WERI-Rb-1 (cell line): ENCODE data around the gene PTPRS.
"Not testable (repeated sequence)": the region's sequence is repeated elsewhere in the genome, so short reads cannot be mapped to it uniquely, and the experiment has no call there.

Experiments used
- DNase-seq: peaks from one replicate; pipeline ENCODE4 v3.0.0-alpha.2; 2020
- H3K27ac ChIP-seq: fragments of 250-450 bp; sonication (Bioruptor Pico); 2 replicates; pipeline ENCODE4 v1.5.1; 2020; ENCODE audit warnings: mild to moderate bottlenecking, moderate library complexity
- H3K27me3 ChIP-seq: fragments of 250-450 bp; sonication (Bioruptor Pico); 2 replicates; pipeline ENCODE4 v1.5.1; 2021; ENCODE audit warnings: mild to moderate bottlenecking, low read depth, moderate library complexity; ENCODE audit not compliant: insufficient read depth, severe bottlenecking
- H3K36me3 ChIP-seq: fragments of 250-450 bp; sonication (Bioruptor Pico); 2 replicates; pipeline ENCODE4 v1.5.1; 2020; ENCODE audit warnings: mild to moderate bottlenecking, moderate library complexity
- H3K4me3 ChIP-seq: 2 replicates; pipeline ENCODE4 v1.5.1; 2011; ENCODE audit warnings: low read depth, mild to moderate bottlenecking, control low read depth, low read length
- H3K9me3 ChIP-seq: fragments of 250-450 bp; sonication (Bioruptor Pico); 2 replicates; pipeline ENCODE4 v1.5.1; 2021; ENCODE audit warnings: mild to moderate bottlenecking, moderate library complexity; ENCODE audit not compliant: severe bottlenecking
- CTCF ChIP-seq: IDR thresholded peaks from 2 replicates; pipeline ENCODE4 v1.5.1; 2011; ENCODE audit warnings: low read depth, mild to moderate bottlenecking, control low read depth, inconsistent platforms, low read length

Gene PTPRS

GRCh38 chr19:5333581-5334365, 6.8 kb downstream of the PTPRS start:
- TF ChIP-seq CTCF, result no peak
- no peak overlapping the region for H3K4me3 ChIP-seq
- DNase-seq, result no peak
- H3K9me3 ChIP-seq, result no peaks in the 10 kb centered on the region
- H3K27ac ChIP-seq, result no peak overlapping the region
- no peaks in the 10 kb centered on the region for H3K27me3 ChIP-seq
- H3K36me3 ChIP-seq, result peaks cover 13% of the 10 kb centered on the region

- H3K4me3 ChIP-seq, result no peak overlapping the region
- no peak for TF ChIP-seq CTCF
- H3K36me3 ChIP-seq, result peaks cover 19% of the 10 kb centered on the region
Observed at GRCh38 chr19:5332501-5332900, 8.1 kb downstream of the PTPRS start.

GRCh38 chr19:5331790-5332189, 8.8 kb downstream of the PTPRS start:
- Histone ChIP-seq H3K9me3 (no peaks in the 10 kb centered on the region), H3K36me3 (peaks cover 19% of the 10 kb centered on the region), H3K4me3 (no peak overlapping the region), H3K27me3 (no peaks in the 10 kb centered on the region), H3K27ac (no peak overlapping the region)
- no peak for TF ChIP-seq CTCF
- DNase-seq, result no peak

More at GRCh38 chr19:5332501-5332900, 8.1 kb downstream of the PTPRS start:
- no peak overlapping the region for H3K27ac ChIP-seq
- DNase-seq, result no peak
- no peaks in the 10 kb centered on the region for H3K27me3 ChIP-seq
- no peaks in the 10 kb centered on the region for H3K9me3 ChIP-seq

- peaks cover 19% of the 10 kb centered on the region for H3K36me3 ChIP-seq
- H3K4me3 ChIP-seq, result no peak overlapping the region
- TF ChIP-seq CTCF, result no peak
- H3K9me3 ChIP-seq, result no peaks in the 10 kb centered on the region
- H3K27ac ChIP-seq, result no peak overlapping the region
- no peaks in the 10 kb centered on the region for H3K27me3 ChIP-seq
- DNase-seq, result no peak
Observed at GRCh38 chr19:5330307-5330720, 10.3 kb downstream of the PTPRS start.

- Histone ChIP-seq H3K9me3 (no peaks in the 10 kb centered on the region), H3K36me3 (peaks cover 23% of the 10 kb centered on the region), H3K27ac (no peak overlapping the region), H3K27me3 (no peaks in the 10 kb centered on the region), H3K4me3 (no peak overlapping the region)
- no peak for DNase-seq
- no peak for TF ChIP-seq CTCF
Observed at GRCh38 chr19:5329141-5329540, 11.5 kb downstream of the PTPRS start.

GRCh38 chr19:5328407-5328806, 12.2 kb downstream of the PTPRS start:
- H3K36me3 ChIP-seq, result peaks cover 23% of the 10 kb centered on the region
- not testable (repeated sequence) for H3K27ac ChIP-seq, H3K27me3 ChIP-seq, H3K9me3 ChIP-seq, DNase-seq, H3K4me3 ChIP-seq
